Activated CD4-positive, alpha-beta T cell treated with anti-CD3 and anti-CD28 coated beads for 24 hours (primary cell): ENCODE measurements around the gene SPAG16.
"Not testable (repeated sequence)": the region's sequence is repeated elsewhere in the genome, so short reads cannot be mapped to it uniquely, and the experiment has no call there.

Source experiments
- DNase-seq, 2 donors: peaks; one replicate each; pipeline ENCODE4 v3.0.0-alpha.2; 2020; ENCODE audit warnings: low read depth in 2 of 2

Gene SPAG16

DNA sequence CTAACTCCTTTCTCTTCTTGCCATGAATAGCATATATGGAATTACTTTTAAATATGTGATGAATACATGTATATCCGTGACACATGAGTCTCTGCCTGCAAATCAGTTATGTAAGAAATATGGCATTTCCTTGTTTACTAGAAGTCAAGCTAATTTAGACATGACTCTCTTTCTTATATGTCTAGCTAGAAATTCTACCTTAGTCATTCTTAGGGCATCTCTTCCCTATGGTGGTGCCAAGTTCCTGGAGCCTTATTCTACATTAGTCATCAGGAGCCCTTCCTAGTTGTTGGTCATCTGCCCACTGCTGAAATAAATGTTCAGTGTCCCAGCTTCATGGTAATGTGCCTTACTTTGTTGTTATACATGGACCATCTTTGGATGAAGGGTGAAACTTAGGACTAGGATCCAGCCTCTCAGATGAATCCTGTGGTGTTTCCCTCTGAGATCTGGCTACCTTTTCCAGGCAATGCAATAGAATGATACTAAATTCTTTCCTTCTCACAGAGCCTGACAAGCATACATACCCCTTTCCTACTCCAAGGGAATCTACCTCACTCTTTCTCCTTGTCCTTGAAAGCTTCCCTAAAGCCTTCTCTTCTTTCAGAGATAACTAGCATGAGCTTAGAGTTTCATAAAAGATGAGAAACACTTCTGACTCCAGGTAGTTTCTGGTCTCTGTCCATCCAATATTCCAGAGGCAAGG lies 711.3 kb downstream of the SPAG16 start:
- no peak for DNase-seq

DNA sequence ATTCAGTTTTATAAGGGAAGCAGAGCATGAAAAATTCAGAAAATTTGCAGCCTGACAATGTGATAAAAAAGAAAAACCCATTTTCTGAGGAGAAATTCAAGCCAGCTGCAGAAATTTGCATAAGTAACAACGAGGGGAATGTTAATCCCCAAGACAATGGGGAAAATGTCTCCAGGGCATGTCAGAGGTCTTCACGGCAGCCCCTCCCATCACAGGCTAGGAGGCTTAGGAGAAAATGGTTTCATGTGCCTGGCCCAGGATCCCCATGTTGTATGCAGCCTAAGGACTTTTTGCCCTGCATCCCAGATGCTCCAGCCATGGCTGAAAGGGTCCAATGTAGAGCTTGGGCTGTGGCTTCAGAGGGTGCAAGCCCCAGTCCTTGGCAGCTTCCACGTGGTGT lies 714.7 kb downstream of the SPAG16 start:
- not testable (repeated sequence) for DNase-seq

DNA sequence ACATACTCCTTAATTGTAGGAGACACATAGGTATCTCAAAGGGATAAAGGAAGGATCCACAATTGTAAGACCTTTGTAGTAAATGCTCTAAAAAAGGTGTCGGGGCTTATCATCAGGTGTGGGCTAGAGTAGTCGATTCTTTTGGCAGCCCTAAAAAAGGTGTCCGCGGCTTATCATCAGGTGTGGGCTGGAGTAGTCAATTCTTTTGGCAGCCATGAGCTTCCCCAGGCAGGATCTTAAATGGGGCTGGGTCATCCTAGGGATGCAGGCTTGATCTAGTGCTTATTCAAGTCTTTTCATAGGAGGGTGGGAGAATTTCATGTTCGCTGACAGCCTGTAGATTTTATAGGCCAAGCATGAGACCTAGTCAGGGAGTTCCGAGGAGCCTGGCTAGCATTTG lies 720.2 kb downstream of the SPAG16 start:
- no peak for DNase-seq

DNA sequence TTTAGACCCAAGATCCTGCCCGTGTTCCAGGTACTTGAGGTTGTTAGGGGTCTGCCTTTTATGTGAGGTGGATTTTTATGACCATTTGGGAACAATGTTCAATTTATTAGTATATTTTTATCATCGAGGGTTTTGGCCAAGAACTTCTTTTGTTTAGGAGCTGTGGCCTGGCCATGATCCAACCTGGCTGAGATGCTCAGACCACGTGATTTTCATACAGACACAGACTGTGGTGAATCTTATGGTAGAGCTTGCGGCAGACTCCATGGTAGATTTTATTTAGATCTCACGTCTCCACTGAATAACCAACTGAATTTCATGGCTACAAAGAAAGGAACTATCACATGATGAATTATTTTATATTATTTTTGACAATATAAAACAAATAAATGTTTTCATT lies 721.1 kb downstream of the SPAG16 start:
- DNase-seq = no peak

DNA sequence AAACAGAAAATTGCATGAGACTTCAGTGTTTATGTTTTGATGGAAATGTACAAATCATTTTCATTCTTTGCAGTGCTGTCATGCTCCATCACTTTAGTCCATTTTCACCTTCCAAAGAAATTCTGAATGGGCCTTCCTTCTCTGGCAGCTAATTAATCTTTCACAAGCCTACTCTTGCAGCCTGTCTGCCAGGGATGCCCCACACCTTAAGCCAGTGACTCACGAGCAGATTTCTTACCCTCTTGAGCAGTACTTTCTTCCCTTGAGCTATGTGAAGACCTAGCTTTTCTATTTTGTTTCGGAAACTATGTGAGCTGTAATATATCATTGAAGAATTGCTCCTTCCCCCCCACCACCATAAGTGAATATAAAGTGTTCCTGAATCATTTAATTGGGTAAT lies 722.3 kb downstream of the SPAG16 start:
- DNase-seq = no peak

DNA sequence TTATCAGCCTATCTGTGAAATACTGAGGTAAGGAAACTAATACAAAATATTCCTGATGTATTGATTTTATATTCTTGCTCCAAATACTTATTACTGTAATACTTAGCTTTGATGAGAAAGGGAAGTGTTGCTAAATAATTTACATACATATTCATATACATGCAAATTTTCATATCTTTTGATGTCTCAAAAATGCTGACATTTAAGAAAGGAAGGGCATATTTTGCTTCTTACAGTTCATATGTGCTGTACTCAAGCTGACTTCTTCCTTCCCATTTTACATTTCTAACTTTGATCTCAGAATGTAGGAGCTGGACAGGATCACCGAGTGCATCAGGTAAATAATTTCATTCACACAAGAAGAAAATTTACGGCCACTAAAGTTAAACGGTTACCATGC lies 727.4 kb downstream of the SPAG16 start:
- DNase-seq = no peak

DNA sequence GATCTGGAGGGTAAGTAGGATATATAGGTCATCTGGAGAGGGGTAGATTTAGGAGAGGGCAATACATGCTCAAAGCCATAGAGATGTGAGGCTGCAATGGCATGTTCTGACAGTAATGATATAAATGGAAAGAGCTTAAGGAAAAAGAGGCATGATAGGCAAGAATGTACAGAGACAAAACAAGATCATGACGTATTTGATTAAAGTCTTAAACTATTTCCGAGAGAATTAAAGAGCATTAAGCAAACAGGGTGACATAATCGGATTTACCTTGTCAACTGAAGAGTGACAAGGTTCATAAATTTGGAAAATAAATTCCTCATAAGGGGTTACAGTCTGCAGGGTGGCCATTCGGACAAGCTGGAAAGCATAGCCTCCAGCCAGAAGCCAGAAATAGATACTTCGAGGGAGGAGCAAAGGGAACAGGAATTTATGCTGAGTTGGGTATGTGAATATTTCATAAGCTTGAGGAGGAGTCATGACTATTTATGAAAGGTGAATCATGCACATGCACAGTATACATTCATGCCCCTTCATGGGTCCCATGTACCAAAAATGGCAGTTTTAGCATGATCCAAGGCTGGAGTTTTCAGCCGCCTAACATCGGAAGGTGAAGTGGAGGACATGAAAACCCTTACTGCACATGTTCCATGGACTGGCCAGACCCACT lies 730.4 kb downstream of the SPAG16 start:
- no peak for DNase-seq

DNA sequence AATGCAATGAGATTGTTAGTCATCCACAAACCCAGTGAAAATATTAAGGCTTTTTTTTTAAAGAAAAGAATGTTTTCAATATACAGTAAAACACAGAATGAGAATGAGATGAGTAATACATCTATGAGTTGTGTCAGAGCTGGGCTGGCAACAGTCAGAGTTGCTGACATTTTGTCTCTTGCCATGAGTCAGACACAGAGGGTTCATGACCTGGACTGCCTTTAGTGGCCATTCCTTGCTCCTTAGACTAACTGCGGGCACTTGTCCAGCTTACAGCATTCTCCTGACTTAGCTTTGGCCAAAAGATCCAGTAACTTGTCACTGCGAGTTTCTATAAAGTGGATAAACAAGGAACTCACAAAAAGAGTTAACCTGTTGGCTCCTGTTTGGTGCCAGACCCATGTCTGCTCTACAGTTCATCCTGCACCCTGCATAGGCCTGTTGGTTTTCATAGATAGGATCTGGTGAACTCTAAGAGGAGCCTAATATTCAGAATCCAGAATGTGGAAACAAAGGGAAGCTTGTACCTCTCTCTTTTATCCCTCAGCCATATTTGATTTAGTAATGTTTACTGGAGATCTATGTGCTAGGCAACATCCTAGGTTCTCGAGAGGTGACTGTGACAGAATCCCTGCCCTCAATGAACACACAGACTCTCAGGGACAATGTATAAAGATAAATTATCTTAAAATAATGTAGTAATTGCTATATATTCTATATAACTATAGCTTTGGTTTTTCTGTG lies 735.1 kb downstream of the SPAG16 start:
- DNase-seq = no peak

DNA sequence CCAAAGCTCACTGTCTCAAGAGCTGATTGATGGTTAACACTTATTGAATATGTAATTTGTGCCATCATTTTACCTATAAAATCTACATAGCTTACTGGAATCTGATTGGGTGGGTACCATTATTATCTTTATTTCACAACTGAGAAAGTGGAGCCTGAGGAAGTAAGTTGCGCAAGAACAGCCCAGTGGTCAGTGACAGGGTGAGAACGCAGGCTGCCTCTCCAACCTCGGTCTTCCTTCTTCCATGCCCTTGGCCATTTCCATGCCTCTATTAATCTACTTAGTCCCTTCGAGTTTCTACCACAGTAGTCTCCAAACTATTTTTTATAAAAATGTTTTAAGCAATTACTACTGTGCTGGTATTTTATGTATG lies 735.7 kb downstream of the SPAG16 start:
- DNase-seq = no peak

DNA sequence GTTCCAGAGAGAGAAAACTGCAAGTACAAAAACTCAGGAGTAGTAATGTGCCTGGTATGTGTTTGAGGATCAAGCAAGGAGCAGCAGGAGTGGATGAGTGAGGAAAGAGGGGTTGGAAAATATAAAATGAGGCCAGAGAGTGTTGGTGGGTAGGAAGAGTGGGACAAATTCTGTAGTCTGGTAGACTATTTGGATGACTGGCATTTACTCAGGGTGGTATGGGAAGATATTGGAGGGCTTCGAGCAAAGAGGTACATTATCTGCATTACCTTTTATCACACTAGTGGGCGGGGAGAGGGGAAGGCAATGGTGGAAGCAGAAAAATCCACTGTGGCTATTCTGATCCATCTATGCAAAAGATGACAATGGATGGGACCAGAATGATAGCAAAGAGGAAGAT lies 744.9 kb downstream of the SPAG16 start:
- no peak for DNase-seq

DNA sequence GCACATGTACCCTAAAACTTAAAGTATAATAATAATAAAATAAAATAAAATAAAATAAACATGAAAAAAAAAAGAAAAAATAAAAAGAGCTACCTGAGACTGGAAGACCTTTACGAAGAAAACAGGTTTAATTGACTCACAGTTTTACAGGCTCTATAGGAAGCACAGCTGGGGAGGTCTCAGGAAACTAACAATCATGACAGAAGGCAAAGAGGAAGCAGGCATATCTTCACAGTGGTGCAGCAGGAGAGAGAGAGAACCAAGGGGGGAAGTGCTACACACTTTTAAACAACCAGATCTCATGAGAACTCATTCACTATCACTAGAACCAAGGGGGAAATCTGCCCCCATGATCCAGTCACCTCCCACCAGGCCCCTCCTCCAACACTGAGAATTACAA lies 747.3 kb downstream of the SPAG16 start:
- DNase-seq = no peak

DNA sequence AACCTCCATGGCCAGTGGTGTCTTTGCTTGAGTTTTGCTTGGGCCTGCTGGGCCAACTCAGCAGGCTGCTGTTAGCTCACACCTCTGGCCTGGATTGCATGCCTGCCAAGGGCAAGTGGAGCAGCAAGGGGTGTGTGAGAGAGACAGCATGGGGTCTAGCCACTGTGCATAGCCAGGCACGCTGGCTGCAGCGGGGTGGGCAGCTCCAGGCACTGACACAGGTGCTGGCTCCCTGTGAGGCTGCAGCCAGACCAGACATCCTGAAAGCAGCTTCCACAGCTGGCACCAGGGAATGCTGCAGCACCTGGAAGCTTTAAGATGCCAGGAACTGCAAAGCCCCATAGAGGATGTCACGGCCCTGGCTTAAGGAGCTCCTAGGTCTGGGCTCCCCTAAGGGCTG lies 750.2 kb downstream of the SPAG16 start:
- no peak for DNase-seq

DNA sequence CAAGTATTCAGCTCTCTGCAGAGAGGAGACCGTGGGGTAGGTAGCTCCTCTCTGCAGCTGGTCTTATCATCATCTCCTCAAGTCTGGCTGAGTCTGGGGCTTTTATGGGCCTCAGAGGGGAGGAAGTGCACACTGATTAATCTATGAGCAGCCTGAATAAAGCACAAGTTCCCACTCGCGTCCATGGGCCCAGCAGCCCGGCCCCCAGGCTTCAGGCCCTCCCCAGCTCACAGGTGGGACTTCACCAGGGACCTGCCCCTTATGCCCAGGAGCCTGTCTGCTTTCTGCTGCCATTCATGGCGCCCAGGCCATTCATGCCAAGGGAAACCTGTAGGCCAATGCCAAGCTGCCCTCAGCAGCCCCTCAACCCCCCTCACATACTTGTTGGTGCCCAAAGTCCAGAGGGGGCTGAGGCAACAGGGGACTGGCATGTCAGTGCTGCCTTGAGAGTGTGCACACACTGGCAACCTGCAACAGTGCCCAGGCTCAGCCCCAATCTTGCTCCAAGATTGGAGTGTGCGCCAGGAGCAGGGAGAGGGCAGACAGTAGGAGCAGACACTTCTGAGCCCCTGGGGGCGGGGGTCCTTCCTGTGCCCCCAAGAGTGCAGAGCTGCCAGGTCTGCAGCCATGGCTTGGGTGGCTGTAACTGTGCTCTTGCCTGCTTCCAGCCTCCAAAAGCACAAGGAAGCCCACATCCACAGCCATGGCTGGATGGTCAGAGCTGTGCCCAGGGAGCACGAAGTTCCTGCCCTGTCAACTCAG lies 751.0 kb downstream of the SPAG16 start:
- no peak for DNase-seq

DNA sequence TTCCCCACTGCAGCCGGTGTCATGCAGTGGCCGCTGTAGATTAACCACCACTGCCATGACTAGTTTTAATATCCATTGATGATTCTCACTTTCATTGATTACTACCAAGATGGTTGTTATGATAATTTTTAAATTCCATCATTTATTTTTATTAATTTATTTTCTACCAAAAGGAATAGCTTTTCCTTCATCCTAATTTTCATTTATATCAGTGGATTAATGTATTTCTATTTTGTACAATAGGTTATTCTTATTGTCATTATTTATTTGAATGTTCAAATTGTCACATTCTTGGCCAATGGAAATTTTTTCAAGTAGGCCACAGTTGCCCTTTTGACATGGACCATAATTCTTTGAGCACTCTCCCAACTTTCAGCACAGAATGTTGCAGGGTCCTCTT lies 751.7 kb downstream of the SPAG16 start:
- DNase-seq = no peak

DNA sequence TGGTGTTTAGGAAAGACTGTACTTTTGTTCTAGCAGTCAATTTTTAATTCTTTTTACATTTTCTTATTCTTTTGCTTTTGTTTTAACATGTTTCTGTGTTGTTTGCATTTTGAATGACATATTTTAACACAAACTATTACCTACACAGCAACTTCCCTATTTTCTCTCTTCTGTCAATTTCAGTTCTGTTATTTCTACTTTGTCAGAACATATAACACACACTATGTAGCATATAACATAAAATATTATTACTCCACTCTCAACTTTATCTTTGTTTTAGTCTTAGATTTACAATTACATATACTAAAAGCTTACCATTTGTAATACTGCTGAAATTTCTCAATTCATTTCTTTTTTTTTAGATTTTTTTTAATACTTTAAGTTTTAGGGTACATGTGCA lies 753.9 kb downstream of the SPAG16 start:
- no peak for DNase-seq

DNA sequence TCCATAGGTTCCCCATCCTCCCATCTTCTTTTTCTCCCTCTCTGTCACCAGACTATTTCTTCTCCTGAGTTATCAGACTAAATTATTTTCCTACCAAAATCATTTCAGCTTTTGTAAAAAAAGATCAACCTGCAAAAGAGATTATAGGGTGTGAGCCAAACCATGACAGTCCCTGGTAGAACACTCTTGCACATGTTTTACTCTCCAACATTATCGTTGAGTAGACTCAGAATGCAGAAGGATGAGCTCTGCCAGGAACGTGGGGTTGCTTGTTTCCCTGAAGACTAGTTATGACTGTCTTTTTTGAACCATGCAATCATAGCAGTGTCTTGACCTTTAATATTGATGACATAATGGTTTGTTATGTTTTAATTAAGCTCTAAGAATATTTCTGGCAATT lies 766.5 kb downstream of the SPAG16 start:
- DNase-seq = no peak

DNA sequence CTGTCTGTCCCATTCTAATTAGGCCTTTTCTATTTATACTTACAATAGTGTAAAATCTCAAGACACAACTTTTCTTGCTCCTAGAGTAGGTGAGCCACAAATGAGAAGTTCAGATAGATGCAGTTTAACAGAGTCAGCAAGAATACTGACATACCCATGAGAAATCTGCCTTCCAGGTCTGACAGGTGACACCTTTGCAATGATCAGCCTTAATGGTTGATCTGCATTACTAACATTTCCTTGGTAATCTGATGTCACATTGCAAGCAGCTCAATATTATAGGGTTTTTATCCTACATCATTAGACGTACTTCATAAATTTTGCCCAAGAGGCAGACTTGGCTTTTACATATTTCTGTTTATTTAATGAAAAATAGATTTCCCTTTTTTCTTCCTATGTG lies 767.3 kb downstream of the SPAG16 start:
- no peak for DNase-seq

DNA sequence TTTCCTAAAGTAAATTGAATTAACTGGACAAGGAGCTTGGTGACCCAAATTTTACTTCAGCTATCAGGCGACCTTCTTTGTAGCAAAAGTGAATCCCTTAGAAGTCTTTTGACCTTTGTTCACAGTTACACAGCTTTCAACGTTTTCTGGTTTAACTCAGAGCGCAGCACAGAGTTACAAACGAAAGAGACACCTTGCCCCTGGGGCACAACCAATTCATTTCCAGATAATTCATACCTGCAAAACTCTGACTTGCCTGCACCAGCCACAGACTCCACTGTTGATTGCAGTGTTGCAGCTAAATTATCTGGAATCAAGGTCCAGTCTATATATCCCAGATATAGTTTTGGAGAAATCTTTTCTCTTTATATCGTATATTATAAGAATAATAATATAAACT lies 768.0 kb downstream of the SPAG16 start:
- no peak for DNase-seq

DNA sequence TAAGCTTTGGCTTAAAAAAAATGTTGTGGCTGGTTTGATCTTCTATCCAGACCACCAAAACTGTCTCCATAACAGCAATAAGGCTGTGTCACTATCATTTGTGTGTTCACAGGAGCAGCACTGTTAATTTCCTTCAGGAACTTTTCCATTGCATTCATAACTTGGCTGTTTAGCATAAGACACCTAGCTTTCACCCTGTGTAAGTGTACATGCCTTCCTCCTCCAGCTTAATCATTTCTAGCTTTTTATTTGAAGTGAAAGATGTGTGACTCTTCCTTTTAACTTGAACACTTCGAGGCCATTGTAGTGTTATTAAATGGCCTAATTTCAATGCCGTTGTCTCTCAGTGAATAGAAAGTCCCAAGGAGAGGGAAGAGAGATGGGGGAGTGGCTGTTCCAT lies 773.7 kb downstream of the SPAG16 start:
- no peak for DNase-seq

DNA sequence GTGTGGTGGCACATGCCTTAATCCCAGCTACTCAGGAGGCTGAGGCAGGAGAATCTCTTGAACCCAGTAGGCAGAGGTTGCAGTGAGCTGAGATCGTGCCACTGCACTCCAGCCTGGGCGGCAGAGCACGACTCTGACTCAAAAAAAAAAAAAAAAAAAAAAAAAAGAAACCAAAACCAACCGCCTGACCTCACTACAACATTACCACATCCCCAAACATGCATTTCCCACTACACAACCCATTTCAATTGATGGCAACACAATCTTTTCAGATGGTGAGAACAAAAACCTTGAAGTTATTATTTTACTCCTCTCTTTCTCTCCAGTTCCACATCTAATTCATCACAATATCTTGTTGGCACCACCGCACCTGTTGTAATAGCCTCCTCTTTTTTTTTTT lies 778.0 kb downstream of the SPAG16 start:
- not testable (repeated sequence) for DNase-seq

DNA sequence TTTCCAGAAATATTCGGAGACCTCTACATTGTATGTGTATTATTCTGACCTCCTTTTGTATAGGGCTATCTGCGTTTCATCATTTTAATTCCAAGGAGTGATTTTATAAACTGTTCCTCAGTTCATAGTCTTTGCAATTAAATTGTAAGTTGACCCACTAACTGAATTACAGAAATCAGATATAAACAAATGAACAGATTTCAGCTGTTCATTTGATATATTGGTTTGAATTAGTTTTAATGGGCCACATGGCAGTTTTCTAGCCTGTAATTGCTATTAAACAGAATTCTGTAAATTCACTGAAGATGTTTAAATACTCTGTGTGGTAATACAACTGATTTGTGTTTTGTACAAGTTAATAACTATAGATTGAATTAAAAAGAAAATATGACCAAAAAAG lies 780.2 kb downstream of the SPAG16 start:
- no peak for DNase-seq

DNA sequence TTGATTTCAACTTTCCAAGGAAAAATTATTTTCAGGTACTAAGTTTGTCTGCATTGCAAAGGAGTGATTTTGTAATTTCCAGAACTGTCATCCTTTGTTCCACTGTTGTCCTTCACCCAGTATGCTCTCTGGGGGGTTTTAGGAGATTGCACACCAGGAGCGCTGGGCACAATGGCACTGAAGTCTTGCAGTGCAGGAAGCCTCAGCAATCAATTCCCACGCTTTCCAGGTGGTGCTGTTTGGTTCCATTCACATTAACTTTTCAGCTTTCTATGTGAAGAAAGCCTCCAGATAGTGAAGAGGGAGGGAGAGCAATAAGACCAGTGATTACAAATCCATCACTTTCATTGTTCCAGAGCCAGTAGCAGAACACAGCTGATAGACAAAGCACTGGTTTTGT lies 782.6 kb downstream of the SPAG16 start:
- DNase-seq = no peak
